Endothelial cell (in vitro differentiated cells): ENCODE measurements around the gene IWS1. TPM values are rescaled to one million over a fixed set of nuclear protein-coding genes. Genes with fewer than 3 reads are reported as not detected.
"Not testable (repeated sequence)": the region's sequence is repeated elsewhere in the genome, so short reads cannot be mapped to it uniquely, and the experiment has no call there.

Source experiments
- DNase-seq: peaks from one replicate; pipeline ENCODE4 v3.0.0; 2021; ENCODE audit warnings: low spot score
- H3K27ac Mint-ChIP-seq: one replicate; pipeline ENCODE4 v1.8.0; 2021; ENCODE audit warnings: mixed read lengths, inconsistent platforms; ENCODE audit not compliant: unreplicated experiment
- H3K27me3 Mint-ChIP-seq: one replicate; pipeline ENCODE4 v1.8.0; 2021; ENCODE audit warnings: mild to moderate bottlenecking, moderate library complexity, mixed read lengths, inconsistent platforms; ENCODE audit not compliant: unreplicated experiment
- H3K36me3 Mint-ChIP-seq: one replicate; pipeline ENCODE4 v1.8.0; 2021; ENCODE audit warnings: mild to moderate bottlenecking, low read depth, mixed read lengths, inconsistent platforms; ENCODE audit not compliant: unreplicated experiment
- H3K4me1 Mint-ChIP-seq: one replicate; pipeline ENCODE4 v1.8.0; 2021; ENCODE audit warnings: mild to moderate bottlenecking, mixed read lengths, inconsistent platforms; ENCODE audit not compliant: unreplicated experiment
- H3K4me3 Mint-ChIP-seq: one replicate; pipeline ENCODE4 v1.8.0; 2021; ENCODE audit warnings: mild to moderate bottlenecking, mixed read lengths, inconsistent platforms; ENCODE audit not compliant: unreplicated experiment
- H3K9me3 Mint-ChIP-seq: one replicate; pipeline ENCODE4 v1.8.0; 2021; ENCODE audit warnings: mixed read lengths, inconsistent platforms; ENCODE audit not compliant: unreplicated experiment
- total RNA-seq: library from RNA; stranded (reverse); fragmentation: NEBNext Ultra II Directional; extraction: Animal tissue kit (Norgen Biotek cat#: 25700); gene quantifications from one replicate; pipeline ENCODE4 v1.2.1, GENCODE V29; 2021; ENCODE audit not compliant: unreplicated experiment
- TF ChIP-seq, protein P1 (sequence below): fragments of 200-600 bp; sonication (generic); IDR thresholded peaks from one replicate; pipeline ENCODE4 v1.5.0; 2021; ENCODE audit warnings: antibody characterized with exemption; ENCODE audit not compliant: unreplicated experiment

IWS1 gene
- total RNA-seq, 1 donor from 2014 or later = 50.5 TPM

DNA sequence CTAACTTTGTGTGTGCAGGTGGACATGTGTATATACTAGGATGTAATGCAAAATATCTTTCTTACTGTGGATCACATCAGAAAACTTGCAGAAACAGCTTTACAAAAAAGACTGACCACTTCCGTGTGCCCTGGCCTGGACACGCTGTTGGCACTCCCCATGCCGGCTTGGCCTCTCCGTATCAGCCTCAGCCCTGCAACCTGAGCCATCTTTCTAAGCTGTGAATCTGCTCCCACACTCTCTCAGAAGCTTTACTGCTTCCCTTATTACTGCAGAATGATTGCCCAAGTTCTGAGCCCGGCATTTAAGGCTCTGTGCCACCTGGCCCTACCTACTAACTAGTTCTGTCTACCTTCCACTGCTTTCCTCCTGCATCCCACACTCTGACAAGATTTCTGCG lies 47.0 kb upstream of the IWS1 start:
- no peak for DNase-seq
- no peaks in the 10 kb centered on the region for H3K4me1 Mint-ChIP-seq
- no peak overlapping the region for H3K27ac Mint-ChIP-seq

DNA sequence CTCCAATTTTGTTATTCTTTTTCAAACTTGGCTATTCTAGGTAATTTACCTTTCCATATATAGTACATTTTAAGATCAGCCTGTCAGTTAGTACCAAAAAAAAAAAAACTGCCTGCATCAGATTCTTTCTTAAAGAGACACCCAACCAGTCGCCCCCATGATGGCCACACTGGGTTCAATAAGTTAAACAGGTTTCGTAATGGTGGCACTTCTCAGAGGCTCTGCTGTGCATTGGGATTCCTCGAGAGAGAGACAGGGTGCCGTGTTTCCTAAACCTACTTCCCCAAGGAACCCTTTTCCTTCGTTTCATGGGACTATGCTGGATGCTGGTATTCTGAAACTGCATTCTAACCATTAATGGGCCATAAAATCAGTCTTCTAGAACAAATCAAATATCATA lies 46.6 kb upstream of the IWS1 start:
- no peak overlapping the region for H3K4me3 Mint-ChIP-seq
- peaks cover 7% of the 10 kb centered on the region for H3K27me3 Mint-ChIP-seq
- H3K36me3 Mint-ChIP-seq = no peaks in the 10 kb centered on the region
- TF ChIP-seq, protein P1, sequence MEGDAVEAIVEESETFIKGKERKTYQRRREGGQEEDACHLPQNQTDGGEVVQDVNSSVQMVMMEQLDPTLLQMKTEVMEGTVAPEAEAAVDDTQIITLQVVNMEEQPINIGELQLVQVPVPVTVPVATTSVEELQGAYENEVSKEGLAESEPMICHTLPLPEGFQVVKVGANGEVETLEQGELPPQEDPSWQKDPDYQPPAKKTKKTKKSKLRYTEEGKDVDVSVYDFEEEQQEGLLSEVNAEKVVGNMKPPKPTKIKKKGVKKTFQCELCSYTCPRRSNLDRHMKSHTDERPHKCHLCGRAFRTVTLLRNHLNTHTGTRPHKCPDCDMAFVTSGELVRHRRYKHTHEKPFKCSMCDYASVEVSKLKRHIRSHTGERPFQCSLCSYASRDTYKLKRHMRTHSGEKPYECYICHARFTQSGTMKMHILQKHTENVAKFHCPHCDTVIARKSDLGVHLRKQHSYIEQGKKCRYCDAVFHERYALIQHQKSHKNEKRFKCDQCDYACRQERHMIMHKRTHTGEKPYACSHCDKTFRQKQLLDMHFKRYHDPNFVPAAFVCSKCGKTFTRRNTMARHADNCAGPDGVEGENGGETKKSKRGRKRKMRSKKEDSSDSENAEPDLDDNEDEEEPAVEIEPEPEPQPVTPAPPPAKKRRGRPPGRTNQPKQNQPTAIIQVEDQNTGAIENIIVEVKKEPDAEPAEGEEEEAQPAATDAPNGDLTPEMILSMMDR = no peak
- no peaks in the 10 kb centered on the region for H3K9me3 Mint-ChIP-seq
- H3K4me1 Mint-ChIP-seq = no peaks in the 10 kb centered on the region
- H3K27ac Mint-ChIP-seq = no peak overlapping the region
- no peak for DNase-seq

More for the DNA sequence above, 47.0 kb upstream of the IWS1 start:
- TF ChIP-seq, protein P1 = no peak
- no peaks in the 10 kb centered on the region for H3K36me3 Mint-ChIP-seq
- H3K27me3 Mint-ChIP-seq = peaks cover 7% of the 10 kb centered on the region
- no peak overlapping the region for H3K4me3 Mint-ChIP-seq
- H3K9me3 Mint-ChIP-seq = no peaks in the 10 kb centered on the region

DNA sequence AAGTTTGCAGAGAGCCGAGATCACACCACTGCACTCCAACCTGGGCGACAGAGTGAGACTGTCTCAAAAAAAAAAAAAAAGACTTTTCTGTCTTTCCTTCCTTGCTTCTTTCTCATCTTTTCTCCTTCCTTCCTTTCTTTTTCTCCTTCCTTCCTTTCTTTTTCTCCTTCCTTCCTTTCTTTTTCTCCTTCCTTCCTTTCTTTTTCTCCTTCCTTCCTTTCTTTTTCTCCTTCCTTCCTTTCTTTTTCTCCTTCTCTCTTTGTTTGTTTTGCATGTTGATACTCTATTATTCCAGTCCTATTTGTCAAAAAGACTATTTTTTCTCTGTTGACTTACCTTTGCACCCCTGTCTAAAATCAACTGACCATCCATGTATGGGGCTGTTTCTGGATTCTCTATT lies 46.1 kb upstream of the IWS1 start:
- H3K27me3 Mint-ChIP-seq, DNase-seq, H3K9me3 Mint-ChIP-seq, H3K4me3 Mint-ChIP-seq, H3K36me3 Mint-ChIP-seq, H3K27ac Mint-ChIP-seq, H3K4me1 Mint-ChIP-seq: not testable (repeated sequence)

- Mint-ChIP-seq H3K9me3 (no peaks in the 10 kb centered on the region), H3K4me1 (no peaks in the 10 kb centered on the region), H3K4me3 (no peak overlapping the region), H3K27ac (no peak overlapping the region), H3K36me3 (no peaks in the 10 kb centered on the region), H3K27me3 (peaks cover 8% of the 10 kb centered on the region)
- no peak for DNase-seq
- TF ChIP-seq, protein P1 = no peak
Observed at GRCh38 chr2:127570282-127571250, 44.3 kb upstream of the IWS1 start.

DNA sequence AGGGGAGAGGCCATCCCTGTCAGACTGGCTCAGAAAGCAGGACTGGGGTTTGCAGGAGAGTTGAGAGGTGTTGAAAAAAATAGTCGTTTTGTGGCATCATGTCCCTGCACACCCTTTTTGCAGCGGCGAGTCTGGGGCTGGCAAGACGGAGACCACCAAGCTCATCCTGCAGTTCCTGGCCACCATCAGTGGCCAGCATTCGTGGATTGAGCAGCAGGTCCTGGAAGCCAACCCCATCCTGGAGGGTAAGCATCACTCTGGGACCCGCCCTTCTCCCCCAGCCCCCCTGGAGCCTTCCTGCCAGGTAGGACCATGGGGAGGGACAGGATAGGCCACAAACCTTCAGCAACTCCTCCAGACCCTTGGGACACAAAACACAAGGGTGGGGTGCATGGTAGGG lies 43.4 kb upstream of the IWS1 start:
- Mint-ChIP-seq H3K36me3 (no peaks in the 10 kb centered on the region), H3K4me3 (no peak overlapping the region), H3K27ac (no peak overlapping the region), H3K9me3 (no peaks in the 10 kb centered on the region), H3K27me3 (peaks cover 4% of the 10 kb centered on the region), H3K4me1 (no peaks in the 10 kb centered on the region)
- TF ChIP-seq, protein P1 = no peak
- no peak for DNase-seq
